Transverse colon (tissue), 4 donors: ENCODE measurements around the gene C1orf167. TPM values are rescaled to one million over a fixed set of nuclear protein-coding genes. Genes with fewer than 3 reads are reported as not detected.

Source experiments
- DNase-seq: peaks from one replicate; pipeline ENCODE4 v3.0.0-alpha.2; 2019
- H3K27ac ChIP-seq, 4 donors: fragments of 200-600 bp; sonication (generic); 2 replicates each; pipeline ENCODE4 v1.5.1; 2016 to 2018; ENCODE audit warnings: inconsistent platforms in 4 of 4
- H3K27me3 ChIP-seq: fragments of 200-600 bp; sonication (generic); 2 replicates; pipeline ENCODE4 v1.5.1; 2017; ENCODE audit warnings: inconsistent platforms
- H3K36me3 ChIP-seq, 4 donors: fragments of 200-600 bp; sonication (generic); 2 replicates each; pipeline ENCODE4 v1.5.1; 2017 to 2019; ENCODE audit warnings: inconsistent platforms in 4 of 4
- H3K4me1 ChIP-seq, 4 donors: fragments of 200-600 bp; sonication (generic); 2 replicates each; pipeline ENCODE4 v1.5.1; 2017 to 2020; ENCODE audit warnings: inconsistent platforms in 4 of 4
- H3K4me3 ChIP-seq, 4 donors: fragments of 200-600 bp; sonication (generic); 1 replicate in 1 of 4; 2 replicates in 3 of 4; pipeline versions ENCODE4 v1.5.1 to v1.6.1; 2017 to 2019; ENCODE audit warnings: inconsistent platforms in 4 of 4
- H3K9me3 ChIP-seq, 2 donors: fragments of 200-600 bp; sonication (generic); 2 replicates each; pipeline ENCODE4 v1.5.1; 2017 to 2019; ENCODE audit warnings: inconsistent platforms in 2 of 2
- EP300 ChIP-seq: sonication (generic); formaldehyde crosslinking; IDR thresholded peaks from one replicate; pipeline ENCODE4 v1.6.1; 2017; ENCODE audit warnings: antibody characterized with exemption, low read depth
- POLR2A ChIP-seq: fragments of 450-650 bp; IDR thresholded peaks from one replicate; pipeline ENCODE4 v1.6.1; 2016; ENCODE audit warnings: antibody characterized with exemption, mild to moderate bottlenecking, moderate library complexity
- POLR2AphosphoS5 ChIP-seq, 3 donors: sonication (generic); formaldehyde crosslinking; IDR thresholded peaks; one replicate each; pipeline ENCODE4 v1.6.1; 2016; ENCODE audit warnings: antibody characterized with exemption in 3 of 3
- WGBS, 2 donors: methylation state at CpG; one replicate each; pipeline ENCODE4 v1.1.5; 2018; ENCODE audit warnings: low coverage in 1 of 2; 5-methylcytosine and 5-hydroxymethylcytosine counted together
- in situ Hi-C, 4 donors: fragments of 200-750 bp; cut with MboI; loops; one replicate each; pipeline versions ENCODE4 v1.15.0 to v1.15.1; 2017; ENCODE audit warnings: low sequenced_read_pairs in 3 of 4, low pct_ligation_motif_present in 1 of 4, low pct_unique_long_range_greater_than_20kb in 1 of 4
- intact Hi-C: fragments of 100-400 bp; cut with DNase I; formaldehyde crosslinking; loops from one replicate; pipeline ENCODE4 v1.15.1; 2023; ENCODE audit warnings: low total_unique reads
- total RNA-seq, 4 donors: library from RNA; depleted of rRNA; stranded (reverse); fragments of >200 nt; gene quantifications; one replicate each; pipeline ENCODE4 v1.1.0, GENCODE V29; 2016
- TF ChIP-seq, protein P1 (sequence below), 5 experiments: fragments of 200-600 bp in 3 of 5; fragments of 450-650 bp in 2 of 5; sonication (generic) in 3 of 5; IDR thresholded peaks; 1 replicate in 2 of 5; 2 replicates in 3 of 5; pipeline ENCODE4 v1.5.1; 2016 to 2017; ENCODE audit warnings: antibody characterized with exemption in 5 of 5, inconsistent platforms in 3 of 5, mild to moderate bottlenecking in 2 of 5, moderate library complexity in 1 of 5

C1orf167 gene, protein sequence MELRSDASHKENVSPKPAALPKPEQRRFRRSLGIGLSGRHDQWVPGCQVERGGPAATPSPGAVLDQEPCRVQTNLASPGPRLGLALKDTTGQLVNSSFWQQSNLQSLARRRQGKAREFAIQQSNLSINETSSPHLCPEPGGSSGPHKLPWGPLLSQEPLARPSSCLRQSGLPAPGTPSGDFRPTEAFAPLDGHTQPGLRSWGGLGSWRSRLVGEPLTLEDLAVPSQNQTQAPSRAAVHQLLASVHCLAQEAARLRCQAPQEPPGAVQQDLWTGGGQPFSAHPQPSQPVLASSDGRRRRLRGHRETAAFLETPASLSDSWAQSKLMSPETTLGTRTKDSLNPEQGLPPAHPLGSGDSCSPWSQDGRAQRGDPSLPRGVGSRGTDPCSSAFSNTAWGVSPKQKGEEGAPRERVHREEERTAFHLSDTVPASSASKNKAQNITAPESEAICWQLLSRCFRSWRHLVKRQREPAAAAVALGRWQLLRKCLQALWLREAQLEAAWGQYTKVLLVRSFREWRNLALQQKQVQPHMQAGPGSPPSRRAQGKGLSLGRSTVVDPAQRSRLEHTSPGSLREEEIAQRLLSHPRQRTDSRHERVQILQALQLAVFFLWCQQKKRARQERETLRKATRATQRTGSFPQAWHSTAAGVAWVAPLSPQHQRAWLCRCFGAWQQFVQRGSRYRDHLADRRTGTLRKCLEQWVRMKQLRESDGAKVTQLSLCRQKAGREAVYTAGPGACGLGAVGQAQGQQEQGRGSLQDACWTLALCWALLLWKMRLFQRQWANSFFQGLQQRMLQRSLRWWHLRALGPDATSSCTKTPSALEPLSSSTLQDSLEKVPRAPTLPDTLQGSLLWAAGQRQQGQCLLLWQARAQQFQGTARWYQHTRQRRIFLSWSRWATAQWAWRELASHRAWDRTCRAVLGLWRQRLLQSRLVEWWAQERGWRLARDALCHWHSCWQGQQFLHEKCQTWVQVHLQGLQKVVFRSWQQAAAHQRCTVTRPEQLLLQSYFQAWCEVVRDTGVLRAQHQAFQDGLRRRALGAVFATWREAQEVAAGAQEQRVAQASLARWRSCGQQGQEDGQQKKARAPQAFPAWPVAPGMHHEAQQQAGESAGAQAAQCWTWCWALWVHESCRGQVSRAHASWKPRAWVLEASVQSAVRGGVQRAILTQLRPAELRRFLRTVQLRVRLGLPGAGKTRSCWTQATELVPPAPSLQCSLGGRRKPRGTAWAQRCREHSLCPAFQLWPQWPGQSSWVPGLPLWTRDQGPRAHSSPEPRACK (N-terminal part only)
- total RNA-seq, result under 1 TPM in 1 of 4 donors, not detected in 3; 0.48 TPM

DNA sequence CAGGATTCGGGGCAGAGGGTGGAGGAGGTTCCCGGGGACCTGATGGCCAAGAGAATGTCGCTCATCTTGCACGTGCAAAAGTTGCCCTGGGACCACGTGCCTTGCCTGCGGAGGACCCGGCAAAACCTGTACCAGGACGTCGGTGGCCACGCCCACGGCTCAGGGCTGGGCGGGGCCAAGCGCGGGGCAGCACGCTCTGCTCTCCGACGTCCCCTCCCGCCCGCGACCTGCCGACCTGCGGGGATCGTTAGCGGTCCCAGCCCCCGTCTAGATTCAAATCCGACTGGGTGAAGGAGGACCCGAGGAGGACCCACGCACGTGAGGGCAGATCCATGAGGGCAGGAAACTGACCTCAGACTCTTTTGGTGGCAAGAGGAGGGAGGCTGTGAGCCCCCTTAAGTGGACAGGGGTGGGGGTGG, at the start of gene C1orf167:
Gene C1orf167, plus strand, starts transcription at position 206 of the 419 bp plus-strand sequence. CDS start 2,208 bp downstream, outside the sequence.
- in situ Hi-C loops (no loop called here), intact Hi-C loops (no loop called here)
- WGBS, 2 donors, result 8% methylated on average over 29 of the region's 29 CpGs; no CpG with 5 or more reads in 1 of the 2 donors
- H3K4me1 ChIP-seq, result peaks cover 0 to 5% (median 0%) of the 10 kb centered on the region in 4 donors
- TF ChIP-seq POLR2AphosphoS5 (IDR thresholded peaks at IDR 0.05), result no peak
- TF ChIP-seq EP300, result no peak
- no peak for TF ChIP-seq POLR2A
- H3K36me3 ChIP-seq, result no peaks in the 10 kb centered on the region
- H3K27me3 ChIP-seq, result peaks cover 31% of the 10 kb centered on the region
- no peaks in the 10 kb centered on the region for H3K9me3 ChIP-seq
- DNase-seq, result no peak
- no peak within 1 kb of the TSS for H3K4me3 ChIP-seq
- no peak within 1 kb of the TSS for H3K27ac ChIP-seq

DNA sequence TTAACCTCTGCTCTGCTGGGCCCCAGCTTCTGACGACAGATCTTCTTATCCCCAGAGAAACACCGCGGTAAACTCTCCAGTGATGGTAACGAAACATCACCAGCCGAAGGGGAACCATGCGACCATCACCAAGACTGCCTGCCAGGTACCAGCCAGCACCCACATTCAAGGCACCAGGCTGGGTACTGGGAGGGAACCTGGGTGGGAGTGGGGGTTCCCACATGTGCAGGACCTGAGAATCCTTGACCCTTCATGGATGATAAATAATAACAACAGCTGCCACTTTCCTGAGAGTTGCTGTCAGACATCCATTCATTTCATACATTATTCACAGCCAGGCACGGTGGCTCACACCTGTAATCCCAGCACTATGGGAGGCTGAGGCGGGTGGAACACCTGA, 49.7 kb upstream of the C1orf167 start:
- Histone ChIP-seq H3K36me3 (no peaks in the 10 kb centered on the region), H3K4me3 (no peak overlapping the region), H3K27ac (no peak overlapping the region), H3K4me1 (no peaks in the 10 kb centered on the region), H3K9me3 (no peaks in the 10 kb centered on the region), H3K27me3 (peaks cover 9% of the 10 kb centered on the region)
- DNase-seq, result no peak
- in situ Hi-C loops (loop anchor here in 3 of 4 donors (10.0 kb wide), 1 partner anchor 47 kb away; the partner anchor contains the start of gene FBXO6 (in 3 of the 3)), intact Hi-C loops (no loop called here)
- WGBS, 2 donors, result 83% methylated on average over 8 of the region's 8 CpGs; no CpG with 5 or more reads in 1 of the 2 donors
- TF ChIP-seq POLR2AphosphoS5 (IDR thresholded peaks at IDR 0.05) (no peak), EP300 (no peak), POLR2A (no peak)
- TF ChIP-seq, protein P1, sequence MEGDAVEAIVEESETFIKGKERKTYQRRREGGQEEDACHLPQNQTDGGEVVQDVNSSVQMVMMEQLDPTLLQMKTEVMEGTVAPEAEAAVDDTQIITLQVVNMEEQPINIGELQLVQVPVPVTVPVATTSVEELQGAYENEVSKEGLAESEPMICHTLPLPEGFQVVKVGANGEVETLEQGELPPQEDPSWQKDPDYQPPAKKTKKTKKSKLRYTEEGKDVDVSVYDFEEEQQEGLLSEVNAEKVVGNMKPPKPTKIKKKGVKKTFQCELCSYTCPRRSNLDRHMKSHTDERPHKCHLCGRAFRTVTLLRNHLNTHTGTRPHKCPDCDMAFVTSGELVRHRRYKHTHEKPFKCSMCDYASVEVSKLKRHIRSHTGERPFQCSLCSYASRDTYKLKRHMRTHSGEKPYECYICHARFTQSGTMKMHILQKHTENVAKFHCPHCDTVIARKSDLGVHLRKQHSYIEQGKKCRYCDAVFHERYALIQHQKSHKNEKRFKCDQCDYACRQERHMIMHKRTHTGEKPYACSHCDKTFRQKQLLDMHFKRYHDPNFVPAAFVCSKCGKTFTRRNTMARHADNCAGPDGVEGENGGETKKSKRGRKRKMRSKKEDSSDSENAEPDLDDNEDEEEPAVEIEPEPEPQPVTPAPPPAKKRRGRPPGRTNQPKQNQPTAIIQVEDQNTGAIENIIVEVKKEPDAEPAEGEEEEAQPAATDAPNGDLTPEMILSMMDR (IDR thresholded peaks at IDR 0.05), result no peak

- no peak overlapping the region for H3K27ac ChIP-seq
- in situ Hi-C loops (loop anchor here in 3 of 4 donors (10.0 kb wide), 1 partner anchor 48 kb away; the partner anchor contains the start of gene FBXO6 (in 3 of the 3)), intact Hi-C loops (no loop called here)
- peaks cover 9% of the 10 kb centered on the region for H3K27me3 ChIP-seq
- H3K9me3 ChIP-seq, result no peaks in the 10 kb centered on the region
- no peaks in the 10 kb centered on the region for H3K4me1 ChIP-seq
- no peak for DNase-seq
- H3K36me3 ChIP-seq, result no peaks in the 10 kb centered on the region
- 77% methylated on average over 11 of the region's 11 CpGs; no CpG with 5 or more reads in 1 of the 2 donors for WGBS, 2 donors
- no peak overlapping the region for H3K4me3 ChIP-seq
- TF ChIP-seq EP300 (no peak), POLR2A (no peak), POLR2AphosphoS5 (IDR thresholded peaks at IDR 0.05) (no peak)
- TF ChIP-seq, protein P1 (IDR thresholded peaks at IDR 0.05), result no peak
Observed at GRCh38 chr1:11713095-11713494, 48.9 kb upstream of the C1orf167 start.
